Stimulated activated CD4-positive, alpha-beta T cell treated with anti-CD3 and anti-CD28 coated beads, Interleukin-12 subunit alpha, Interleukin-12 subunit beta, amount 100 ng/mL, for 24 hours (primary cell): Measurements from ENCODE around the gene POLR1D.
"Not testable (repeated sequence)": the region's sequence is repeated elsewhere in the genome, so short reads cannot be mapped to it uniquely, and the experiment has no call there.

Experiments used
- DNase-seq, 2 experiments: peaks; one replicate each; pipeline ENCODE4 v3.0.0-alpha.2; 2020; ENCODE audit warnings: low read depth in 2 of 2

POLR1D gene

DNA sequence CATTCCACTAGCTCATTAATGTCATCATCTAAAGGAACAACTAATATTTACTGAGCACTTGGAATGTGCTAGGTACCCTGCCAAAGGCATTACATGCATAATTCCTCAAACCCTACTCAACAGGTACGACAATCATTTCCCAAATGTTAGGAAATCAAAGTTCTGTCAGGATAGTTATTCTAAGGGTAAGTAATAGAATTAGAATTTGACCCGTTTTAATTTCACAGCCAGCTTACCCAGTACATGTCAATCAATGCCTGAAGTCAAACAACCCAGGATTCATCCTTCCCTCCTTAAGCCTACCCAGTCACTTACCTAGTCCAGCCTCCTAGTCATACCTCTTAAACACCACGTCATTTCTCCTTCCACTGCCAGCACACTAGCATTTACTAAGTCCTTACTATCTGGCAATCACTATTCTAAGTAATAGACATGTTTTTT is 3.8 kb upstream of the POLR1D start:
- no peak for DNase-seq

- DNase-seq: no peak
Observed at GRCh38 chr13:27619093-27619727, 2.5 kb upstream of the POLR1D start.

- DNase-seq: peak; percentile 12 to 18
Observed at GRCh38 chr13:27619728-27620376, 1.8 kb upstream of the POLR1D start.

- DNase-seq: peak; percentile 92 to 95
Observed at GRCh38 chr13:27620377-27621115, 1.1 kb upstream of the POLR1D start, which contains the start of gene LNX2. TSS of gene LNX2 (minus strand) at chr13:27620529. CDS start at chr13:27581703, 38,826 bp downstream.

- no peak for DNase-seq
Observed at GRCh38 chr13:27621116-27621365, 651 bp upstream of the POLR1D start.

- no peak for DNase-seq
Observed at GRCh38 chr13:27622102-27622820, 569 bp downstream of the POLR1D start.

DNA sequence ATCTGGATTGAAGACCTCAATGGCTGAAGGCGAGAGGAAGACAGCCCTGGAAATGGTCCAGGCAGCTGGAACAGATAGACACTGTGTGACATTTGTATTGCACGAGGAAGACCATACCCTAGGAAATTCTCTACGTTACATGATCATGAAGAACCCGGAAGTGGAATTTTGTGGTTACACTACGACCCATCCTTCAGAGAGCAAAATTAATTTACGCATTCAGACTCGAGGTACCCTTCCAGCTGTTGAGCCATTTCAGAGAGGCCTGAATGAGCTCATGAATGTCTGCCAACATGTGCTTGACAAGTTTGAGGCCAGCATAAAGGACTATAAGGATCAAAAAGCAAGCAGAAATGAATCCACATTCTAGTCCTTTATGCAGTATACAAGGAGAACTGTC is 1.2 kb downstream of the POLR1D start:
- DNase-seq: no peak

- DNase-seq: no peak
Observed at GRCh38 chr13:27624071-27624470, 2.4 kb downstream of the POLR1D start.

DNA sequence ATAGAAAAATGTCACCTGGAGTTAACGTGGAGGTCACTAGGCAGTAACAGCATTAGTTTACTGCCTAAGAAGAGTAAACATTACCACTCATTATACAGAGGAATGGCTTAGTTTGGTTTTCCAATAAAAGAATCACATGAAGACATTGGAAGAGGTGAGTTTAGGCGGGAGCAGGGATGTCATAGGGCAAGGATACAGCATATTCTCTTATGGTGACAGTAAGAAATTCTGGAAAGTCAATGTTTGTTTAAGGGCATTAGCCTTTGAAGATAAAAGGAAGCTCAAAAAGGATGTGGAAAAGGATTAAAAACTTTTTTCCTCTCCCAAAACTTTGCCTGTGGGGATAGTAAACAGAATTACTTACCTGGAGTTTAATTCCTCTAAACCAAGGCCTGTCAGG is 4.1 kb downstream of the POLR1D start:
- DNase-seq: no peak

GRCh38 chr13:27627380-27627779 is 5.7 kb downstream of the POLR1D start:
- DNase-seq: no peak

GRCh38 chr13:27628081-27628480 is 6.4 kb downstream of the POLR1D start:
- no peak for DNase-seq

- DNase-seq: not testable (repeated sequence)
Observed at GRCh38 chr13:27628766-27629165, 7.1 kb downstream of the POLR1D start.

DNA sequence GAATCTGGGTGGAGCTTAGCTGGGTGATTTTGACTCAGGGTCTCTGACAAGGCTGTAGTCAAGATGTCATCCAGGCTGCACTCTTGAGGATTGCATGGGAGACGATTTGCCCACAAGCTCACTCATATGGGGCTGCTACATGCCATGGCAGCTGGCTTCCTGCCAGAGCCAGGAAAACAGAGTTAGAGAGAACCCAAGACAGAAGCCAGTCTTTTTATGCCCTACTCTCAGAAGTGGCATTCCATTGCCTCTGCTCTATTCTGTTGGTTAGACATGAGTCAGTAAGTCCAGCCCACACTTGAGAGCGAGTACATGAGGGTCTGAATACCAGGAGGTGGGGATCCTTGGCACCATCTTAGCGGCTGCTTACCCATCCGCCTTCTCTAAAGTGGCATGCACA is 9.5 kb downstream of the POLR1D start:
- DNase-seq: no peak

DNA sequence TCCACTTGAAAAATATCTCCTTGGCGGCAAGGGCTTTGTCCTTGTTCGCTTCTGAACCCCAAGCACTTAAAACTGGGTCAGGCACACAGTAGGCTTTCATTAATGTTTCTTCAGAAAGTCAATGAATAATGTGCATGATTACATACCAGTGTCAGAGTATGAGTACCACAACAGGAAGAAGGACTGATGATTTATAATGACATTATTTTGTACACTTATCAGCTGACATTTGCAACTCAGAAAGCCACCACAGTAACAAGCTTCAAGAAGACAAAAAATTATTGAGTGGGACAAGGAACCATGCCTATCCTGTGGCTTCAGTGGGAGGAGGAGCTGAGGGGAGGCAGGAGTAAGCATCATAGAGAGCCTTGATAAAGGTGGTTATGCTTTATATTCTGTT is 10.0 kb downstream of the POLR1D start:
- DNase-seq: no peak

DNA sequence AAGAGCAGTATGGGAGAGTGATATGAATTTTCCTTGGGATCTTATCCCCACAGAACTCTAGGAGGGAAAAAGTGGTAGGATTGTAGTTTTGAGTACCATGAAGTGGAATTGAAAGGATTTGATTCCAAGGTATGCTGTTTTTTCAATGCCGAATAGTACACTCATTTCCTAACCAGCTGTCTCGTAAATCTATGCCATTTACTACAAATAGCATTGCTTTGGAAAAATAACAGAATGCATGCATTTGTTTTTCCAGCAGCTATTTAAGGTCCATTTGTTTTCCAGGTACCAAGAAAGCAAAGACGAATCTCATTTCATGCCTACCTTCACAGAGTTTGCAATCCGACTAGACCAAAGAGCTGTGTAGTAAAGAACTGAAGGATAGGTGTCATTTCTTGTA is 10.5 kb downstream of the POLR1D start:
- no peak for DNase-seq

GRCh38 chr13:27632648-27633047 is 11.0 kb downstream of the POLR1D start:
- no peak for DNase-seq

DNA sequence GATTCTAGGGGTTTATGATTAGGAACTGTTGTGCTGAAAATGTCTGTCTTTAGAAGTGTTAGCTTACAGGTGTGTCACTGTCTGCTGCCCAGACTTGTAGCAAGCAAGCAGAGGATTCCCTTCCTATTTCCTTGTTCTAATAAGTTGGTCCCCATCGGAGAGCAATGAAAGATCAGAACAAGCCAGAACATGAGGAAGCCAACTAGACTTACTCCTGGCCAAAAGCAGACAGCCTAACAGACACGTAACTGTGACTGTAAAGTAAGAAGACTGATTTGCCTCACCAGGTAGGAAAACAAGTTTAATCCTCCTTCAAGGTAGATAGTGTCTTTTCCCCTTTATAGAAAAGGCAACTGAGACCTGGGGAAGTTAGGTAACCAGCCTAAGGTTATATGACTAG is 12.5 kb downstream of the POLR1D start:
- DNase-seq: no peak

GRCh38 chr13:27634791-27635190 is 13.1 kb downstream of the POLR1D start:
- no peak for DNase-seq

DNA sequence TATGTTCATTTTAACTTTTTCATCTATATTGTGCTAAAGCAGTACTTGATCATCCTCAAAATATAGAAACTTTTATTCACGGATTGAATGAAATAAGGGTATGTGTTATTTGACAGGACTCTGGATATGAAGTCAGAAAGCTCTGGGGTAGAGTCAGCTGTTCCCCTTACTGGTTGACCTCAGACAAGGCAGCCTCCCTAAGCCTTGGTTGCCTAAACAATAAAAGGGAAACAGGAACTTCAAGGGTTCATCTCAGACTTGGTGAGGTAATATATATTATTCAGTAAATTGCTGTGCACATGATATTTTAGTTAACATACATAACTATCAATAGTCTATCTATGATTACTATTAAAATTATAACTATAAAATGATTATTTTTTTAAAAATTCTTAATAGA is 13.6 kb downstream of the POLR1D start:
- no peak for DNase-seq

GRCh38 chr13:27636589-27637288 is 15.0 kb downstream of the POLR1D start:
- DNase-seq: no peak

- no peak for DNase-seq
Observed at GRCh38 chr13:27637289-27637626, 15.6 kb downstream of the POLR1D start.

DNA sequence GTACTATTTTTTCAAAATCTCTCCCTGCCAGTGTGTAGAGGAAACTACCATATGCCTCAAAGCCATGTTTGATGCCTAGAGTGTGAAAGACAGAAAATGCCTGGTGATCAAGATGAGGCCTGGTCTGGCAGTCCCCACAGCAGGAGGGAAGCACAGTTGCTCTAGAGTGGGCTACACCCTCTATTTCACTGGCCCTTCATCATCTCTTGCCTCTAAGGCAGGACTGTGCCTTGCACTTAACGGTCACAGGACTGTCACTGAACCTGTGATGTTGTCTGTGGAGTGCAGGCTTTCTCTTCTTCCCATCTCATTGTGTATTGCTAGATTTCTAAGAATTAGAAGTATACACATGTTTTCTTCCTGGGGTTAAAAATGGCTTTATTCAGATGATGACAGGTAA is 16.3 kb downstream of the POLR1D start:
- no peak for DNase-seq
